ENCODE data around the gene SLC24A1.

GRCh38 chr15:65632780-65633375, 11.1 kb downstream of the SLC24A1 start:
- TF ChIP-seq ZNF280B (CRISPR knock-in tag; IDR thresholded peaks at IDR 0.05; ENCODE audit: borderline replicate concordance) = no peak
- TF ChIP-seq ZNF556 (CRISPR knock-in tag; IDR thresholded peaks at IDR 0.05; ENCODE audit: borderline replicate concordance) = no peak
- no peak for TF ChIP-seq BHLHE40 (IDR thresholded peaks at IDR 0.05; ENCODE audit: low read length)
- no peak for TF ChIP-seq ATF6 (CRISPR knock-in tag; conservative IDR thresholded peaks at IDR 0.05)
- TF ChIP-seq SRSF9 (IDR thresholded peaks at IDR 0.05; ENCODE audit: borderline replicate concordance, insufficient read depth, low read depth, low read length, poor library complexity, severe bottlenecking) = no peak
- no peak for TF ChIP-seq DPF2 (CRISPR knock-in tag; IDR thresholded peaks at IDR 0.05; ENCODE audit: borderline replicate concordance, low read depth)
